IMR-90 (cell line): Measurements from ENCODE around the gene MTHFD2L. TPM values are rescaled to one million over a fixed set of nuclear protein-coding genes. Genes with fewer than 3 reads are reported as not detected.

Experiments
- ATAC-seq: fragments of 200-7000 bp; cut with Tn5 transposase; 2 replicates; pipeline ENCODE4 v1.9.1; 2020; ENCODE audit warnings: low read depth, mild to moderate bottlenecking, moderate library complexity
- BruUV-seq: library from RNA; stranded (reverse); fragments of 400-500 nt; replicated peaks from 2 replicates; lab custom pipeline; 2021; lab: Mats Ljungman, UMichigan
- CTCF ChIA-PET: fragments of 300-600 bp; formaldehyde crosslinking; extraction: SDS; loops from one replicate; lab custom pipeline; 2021; ENCODE audit warnings: antibody characterized with exemption; lab: Yijun Ruan, JAX
- POLR2A ChIA-PET: fragments of 300-600 bp; sonication (Branson Sonifier 250); formaldehyde crosslinking; loops from one replicate; lab custom pipeline; 2022; ENCODE audit warnings: antibody characterized with exemption; ENCODE audit not compliant: unreplicated experiment; lab: Charles Lee
- DNase-seq: peaks from one replicate; pipeline ENCODE4 v3.0.0; 2013
- H2AFZ ChIP-seq: replicated peaks from 2 replicates; pipeline ENCODE3; 2013; ENCODE audit warnings: low read length, mild to moderate bottlenecking; ENCODE audit not compliant: poor library complexity
- H2AK5ac ChIP-seq: 2 replicates; pipeline ENCODE4 v1.6.1; 2013; ENCODE audit warnings: low read depth, low read length, inconsistent platforms
- H2AK9ac ChIP-seq: replicated peaks from 2 replicates; pipeline ENCODE3; 2013; ENCODE audit warnings: mild to moderate bottlenecking, low read depth, low read length, moderate library complexity; ENCODE audit not compliant: poor library complexity
- H2BK120ac ChIP-seq: 2 replicates; pipeline ENCODE4 v1.6.1; 2013; ENCODE audit warnings: low read depth, low read length, inconsistent platforms
- H2BK15ac ChIP-seq: 3 replicates; pipeline ENCODE4 v1.6.1; 2013; ENCODE audit warnings: low read depth, low read length, inconsistent platforms
- H2BK20ac ChIP-seq: 2 replicates; pipeline ENCODE4 v1.6.1; 2013; ENCODE audit warnings: low read depth, mild to moderate bottlenecking, inconsistent platforms, low read length, moderate library complexity
- H2BK5ac ChIP-seq: 2 replicates; pipeline ENCODE4 v1.6.1; 2013; ENCODE audit warnings: mild to moderate bottlenecking, low read depth, low read length, inconsistent platforms; ENCODE audit not compliant: poor library complexity, severe bottlenecking
- H3K14ac ChIP-seq: replicated peaks from 2 replicates; pipeline ENCODE4 v1.6.1; 2013; ENCODE audit warnings: low read depth, low read length, inconsistent platforms
- H3K18ac ChIP-seq: 2 replicates; pipeline ENCODE4 v1.6.1; 2013; ENCODE audit warnings: low read depth, low read length, control low read depth
- H3K23ac ChIP-seq: 2 replicates; pipeline ENCODE4 v1.6.1; 2013; ENCODE audit warnings: low read depth, low read length, inconsistent platforms
- H3K27ac ChIP-seq: 2 replicates; pipeline ENCODE4 v1.5.1; 2013; ENCODE audit warnings: mild to moderate bottlenecking, control low read depth, low read length; ENCODE audit not compliant: insufficient read depth
- H3K27me3 ChIP-seq: 2 replicates; pipeline ENCODE4 v1.6.1; 2013; ENCODE audit warnings: low read length; ENCODE audit not compliant: control insufficient read depth, insufficient read depth
- H3K36me3 ChIP-seq: 2 replicates; pipeline ENCODE4 v1.6.1; 2013; ENCODE audit warnings: low read length, mixed read lengths; ENCODE audit not compliant: control insufficient read depth, insufficient read depth
- H3K4ac ChIP-seq: 2 replicates; pipeline ENCODE4 v1.6.1; 2013; ENCODE audit warnings: low read depth, low read length, inconsistent platforms
- H3K4me1 ChIP-seq: 2 replicates; pipeline ENCODE4 v1.6.1; 2013; ENCODE audit warnings: low read length, mixed read lengths; ENCODE audit not compliant: control insufficient read depth, insufficient read depth
- H3K4me2 ChIP-seq: 2 replicates; pipeline ENCODE4 v1.6.1; 2013; ENCODE audit warnings: low read depth, mild to moderate bottlenecking, control low read depth, low read length, moderate library complexity
- H3K4me3 ChIP-seq: 2 replicates; pipeline ENCODE4 v1.5.1; 2013; ENCODE audit warnings: low read depth, mild to moderate bottlenecking, control low read depth, low read length, moderate library complexity; ENCODE audit not compliant: insufficient read depth
- H3K56ac ChIP-seq: 2 replicates; pipeline ENCODE4 v1.6.1; 2013; ENCODE audit warnings: low read length, inconsistent platforms; ENCODE audit not compliant: insufficient read depth; ENCODE audit errors: extremely low read depth
- H3K79me1 ChIP-seq, 2 experiments: 2 replicates each; pipeline ENCODE4 v1.6.1; 2013; ENCODE audit warnings: low read length in 2 of 2, inconsistent platforms in 1 of 2, low read depth in 1 of 2
- H3K9ac ChIP-seq: 2 replicates; pipeline ENCODE4 v1.6.1; 2013; ENCODE audit warnings: low read depth, low read length, control low read depth
- H3K9me1 ChIP-seq: 2 replicates; pipeline ENCODE4 v1.6.1; 2013; ENCODE audit warnings: low read length, inconsistent platforms; ENCODE audit not compliant: insufficient read depth
- H3K9me3 ChIP-seq: 2 replicates; pipeline ENCODE4 v1.6.1; 2013; ENCODE audit warnings: low read length; ENCODE audit not compliant: control insufficient read depth, insufficient read depth
- H4K20me1 ChIP-seq: 2 replicates; pipeline ENCODE4 v1.6.1; 2013; ENCODE audit warnings: low read length, inconsistent platforms; ENCODE audit not compliant: insufficient read depth
- H4K5ac ChIP-seq: 2 replicates; pipeline ENCODE4 v1.6.1; 2013; ENCODE audit warnings: mild to moderate bottlenecking, low read depth, low read length, control low read depth
- H4K8ac ChIP-seq, 2 experiments: 2 replicates each; pipeline ENCODE4 v1.6.1; 2013; ENCODE audit warnings: low read depth in 2 of 2, low read length in 2 of 2, control low read depth in 1 of 2, inconsistent platforms in 1 of 2
- H4K91ac ChIP-seq: 2 replicates; pipeline ENCODE4 v1.6.1; 2013; ENCODE audit warnings: low read depth, low read length, inconsistent platforms; ENCODE audit not compliant: insufficient read depth
- BHLHE40 ChIP-seq: fragments of 150-350 bp; IDR thresholded peaks from 2 replicates; pipeline ENCODE4 v1.6.1; 2016; ENCODE audit warnings: mild to moderate bottlenecking, low read depth, low read length
- CEBPB ChIP-seq: IDR thresholded peaks from 2 replicates; pipeline ENCODE4 v1.6.1; 2012; ENCODE audit warnings: low read depth, low read length, improper control_type of control experiment
- CHD1 ChIP-seq: IDR thresholded peaks from 2 replicates; pipeline ENCODE4 v1.6.1; 2012; ENCODE audit warnings: low read depth, low read length, improper control_type of control experiment
- ELK1 ChIP-seq: fragments of 150-350 bp; IDR thresholded peaks from 2 replicates; pipeline ENCODE4 v1.6.1; 2016; ENCODE audit warnings: low read depth, mild to moderate bottlenecking, low read length, moderate library complexity, borderline replicate concordance
- MAZ ChIP-seq: IDR thresholded peaks from 2 replicates; pipeline ENCODE4 v1.6.1; 2012; ENCODE audit warnings: low read depth, mild to moderate bottlenecking, low read length, improper control_type of control experiment, moderate library complexity, borderline replicate concordance
- MXI1 ChIP-seq: IDR thresholded peaks from 2 replicates; pipeline ENCODE4 v1.6.1; 2012; ENCODE audit warnings: low read depth, mild to moderate bottlenecking, low read length, moderate library complexity, borderline replicate concordance
- NFE2L2 ChIP-seq: fragments of 150-350 bp; IDR thresholded peaks from 2 replicates; pipeline ENCODE4 v1.6.1; 2016; ENCODE audit warnings: low read depth, mild to moderate bottlenecking, low read length
- POLR2A ChIP-seq: IDR thresholded peaks from 2 replicates; pipeline ENCODE4 v1.6.1; 2012; ENCODE audit warnings: mild to moderate bottlenecking, low read depth, low read length
- RAD21 ChIP-seq: IDR thresholded peaks from 2 replicates; pipeline ENCODE4 v1.6.1; 2012; ENCODE audit warnings: low read length, improper control_type of control experiment
- RCOR1 ChIP-seq: IDR thresholded peaks from 2 replicates; pipeline ENCODE4 v1.6.1; 2012; ENCODE audit warnings: mild to moderate bottlenecking, low read length, improper control_type of control experiment; ENCODE audit not compliant: insufficient replicate concordance
- RFX5 ChIP-seq: IDR thresholded peaks from 2 replicates; pipeline ENCODE4 v1.8.0; 2012; ENCODE audit warnings: low read depth, mild to moderate bottlenecking, low read length, moderate library complexity
- USF2 ChIP-seq: fragments of 150-350 bp; IDR thresholded peaks from 2 replicates; pipeline ENCODE4 v1.6.1; 2017; ENCODE audit warnings: mild to moderate bottlenecking, antibody characterized with exemption, low read length, low read depth
- WGBS, 2 experiments: methylation state at CpG; one replicate each; pipeline versions ENCODE4 v1.1.5 to v1.1.7; 2013; ENCODE audit warnings: missing lambda C conversion rate in 2 of 2; ENCODE audit not compliant: insufficient read length in 1 of 2; ENCODE audit errors: extremely low coverage in 2 of 2; 5-methylcytosine and 5-hydroxymethylcytosine counted together
- dilution Hi-C: fragments of 300-500 bp; cut with HindIII; formaldehyde crosslinking; loops from one replicate; pipeline ENCODE4 v1.14.3; 2018; ENCODE audit warnings: low sequenced_read_pairs; ENCODE audit not compliant: unreplicated experiment
- in situ Hi-C: fragments of 300-500 bp; cut with MboI; formaldehyde crosslinking; loops from 3 replicates; pipeline ENCODE4 v1.14.3; 2019; ENCODE audit warnings: low sequenced_read_pairs, inconsistent platforms, mixed read lengths
- intact Hi-C: fragments of 100-400 bp; cut with micrococcal nuclease; formaldehyde crosslinking; loops from 2 replicates; pipeline ENCODE4 v1.10.0; 2022
- polyA plus RNA-seq, 3 experiments: library from polyadenylated mRNA; depleted of rRNA; stranded (reverse); fragments of >200 nt; gene quantifications; 2 replicates each; pipeline ENCODE4 v1.2.3, GENCODE V29; 2012; ENCODE audit warnings: low replicate concordance in 1 of 3
- total RNA-seq: library from RNA; depleted of rRNA; stranded (reverse); fragments of >200 nt; gene quantifications from 2 replicates; pipeline ENCODE4 v1.2.3, GENCODE V29; 2012

MTHFD2L gene
- total and polyA plus RNA-seq, 2 of the 4 experiments (the other 2 are of a cell fraction) = 2.8 to 4.3 TPM

GRCh38 chr4:74284053-74284452 is 126.1 kb downstream of the MTHFD2L start:
- Histone ChIP-seq H3K4me2 (peak overlapping the region; percentile 73; the same call in 1 of the 2 replicates), H4K8ac (no peak overlapping the region), H3K27me3 (no peaks in the 10 kb centered on the region), H2BK5ac (no peak overlapping the region), H3K4me1 (peaks cover 4% of the 10 kb centered on the region), H3K9me1 (peaks cover 6% of the 10 kb centered on the region; the same call in 1 of the 2 replicates), H2BK120ac (no peak overlapping the region), H3K9me3 (no peaks in the 10 kb centered on the region), H3K4me3 (no peak overlapping the region), H2AK9ac (no peak overlapping the region), H2AK5ac (no peak overlapping the region), H3K36me3 (no peaks in the 10 kb centered on the region), H3K14ac (no peak overlapping the region), H3K56ac (no peak overlapping the region), H2BK20ac (no peak overlapping the region), H3K79me1 (no peaks in the 10 kb centered on the region), H4K5ac (no peak overlapping the region), H3K23ac (no peak overlapping the region), H3K4ac (no peak overlapping the region), H4K20me1 (no peaks in the 10 kb centered on the region), H2BK15ac (no peak overlapping the region), H2AFZ (no peak overlapping the region), H4K91ac (no peak overlapping the region), H3K9ac (no peak overlapping the region), H3K27ac (no peak overlapping the region), H3K18ac (no peak overlapping the region)
- ATAC-seq (peak; percentile 74), DNase-seq (peak; percentile 47)
- ChIA-PET POLR2A (no interaction called here), CTCF (no interaction called here)
- TF ChIP-seq RFX5 (no peak), NFE2L2 (no peak), ELK1 (no peak), BHLHE40 (no peak), CEBPB (no peak), POLR2A (no peak), CHD1 (no peak), MAZ (no peak), RCOR1 (no peak), USF2 (no peak), RAD21 (no peak), MXI1 (no peak)
- dilution Hi-C loops (no loop called here), intact Hi-C loops (no loop called here), in situ Hi-C loops (no loop called here)
- WGBS, 2 experiments = no CpG with 5 or more reads among the region's 3 CpGs
- no TSS peak for BruUV-seq
